Natural killer cell (primary cell): ENCODE measurements around the gene DDAH1. TPM values are rescaled to one million over a fixed set of nuclear protein-coding genes. Genes with fewer than 3 reads are reported as not detected.

Source experiments
- ATAC-seq, 3 donors: fragments of 150-1000 bp in 2 of 3; fragments of 200-7000 bp in 1 of 3; cut with Tn5 transposase; 1 replicate in 1 of 3; 2 replicates in 2 of 3; pipeline ENCODE4 v1.10.0; 2021; ENCODE audit warnings: mild to moderate bottlenecking in 2 of 3, moderate library complexity in 2 of 3
- DNase-seq, 2 donors: peaks; one replicate each; pipeline versions ENCODE4 v3.0.0 to v3.0.0-alpha.2; 2013 to 2021; ENCODE audit warnings: mixed read lengths in 1 of 2
- H3K27ac ChIP-seq: one replicate; pipeline ENCODE4 v1.5.1; 2013; ENCODE audit warnings: mild to moderate bottlenecking, low read length
- H3K27me3 ChIP-seq: one replicate; pipeline ENCODE4 v1.6.1; 2013; ENCODE audit warnings: low read length; ENCODE audit not compliant: control insufficient read depth, insufficient read depth
- H3K36me3 ChIP-seq: one replicate; pipeline ENCODE4 v1.6.1; 2013; ENCODE audit warnings: low read length; ENCODE audit not compliant: control insufficient read depth, insufficient read depth
- H3K4me1 ChIP-seq: one replicate; pipeline ENCODE4 v1.6.1; 2013; ENCODE audit warnings: low read length; ENCODE audit not compliant: control insufficient read depth, insufficient read depth
- H3K4me3 ChIP-seq: one replicate; pipeline ENCODE4 v1.5.1; 2013; ENCODE audit warnings: low read length
- H3K9me3 ChIP-seq: one replicate; pipeline ENCODE4 v1.6.1; 2013; ENCODE audit warnings: low read length; ENCODE audit not compliant: control insufficient read depth, insufficient read depth
- H3K27ac Mint-ChIP-seq, 2 donors: one replicate each; pipeline ENCODE4 v1.8.0; 2022; ENCODE audit warnings: mild to moderate bottlenecking in 2 of 2, mixed read lengths in 2 of 2, moderate library complexity in 1 of 2
- H3K27me3 Mint-ChIP-seq, 2 donors: one replicate each; pipeline ENCODE4 v1.8.0; 2022; ENCODE audit warnings: low read depth in 2 of 2, mixed read lengths in 2 of 2
- H3K36me3 Mint-ChIP-seq: one replicate; pipeline ENCODE4 v1.8.0; 2022; ENCODE audit warnings: mixed read lengths
- H3K4me1 Mint-ChIP-seq, 2 donors: one replicate each; pipeline ENCODE4 v1.8.0; 2022; ENCODE audit warnings: mixed read lengths in 2 of 2
- H3K4me3 Mint-ChIP-seq: one replicate; pipeline ENCODE4 v1.8.0; 2022; ENCODE audit warnings: mild to moderate bottlenecking, moderate library complexity, mixed read lengths
- H3K9me3 Mint-ChIP-seq, 2 donors: one replicate each; pipeline ENCODE4 v1.8.0; 2022; ENCODE audit warnings: mixed read lengths in 2 of 2
- WGBS: methylation state at CpG from one replicate; pipeline ENCODE4 v1.1.7; 2013; ENCODE audit warnings: missing lambda C conversion rate; ENCODE audit not compliant: insufficient coverage; 5-methylcytosine and 5-hydroxymethylcytosine counted together
- intact Hi-C: fragments of 100-400 bp; cut with micrococcal nuclease; formaldehyde crosslinking; loops from one replicate; pipeline ENCODE4 v1.14.2; 2022
- total RNA-seq, 4 donors: library from RNA; stranded (reverse); fragments of 120-200 nt in 1 of 4; gene quantifications; one replicate each; pipeline versions ENCODE4 v1.2.3 to v1.2.4, GENCODE V29; 2013 to 2022
- TF ChIP-seq, protein P1 (sequence below): fragments of 200-600 bp; IDR thresholded peaks from one replicate; pipeline ENCODE4 v1.8.0; 2022; ENCODE audit warnings: antibody characterized with exemption

DDAH1 gene
- total RNA-seq, 3 donors from 2014 or later (not counting 1 experiment from before 2014, with no cell fraction given), result 0.07 to 0.20 TPM; not detected in 1

DNA sequence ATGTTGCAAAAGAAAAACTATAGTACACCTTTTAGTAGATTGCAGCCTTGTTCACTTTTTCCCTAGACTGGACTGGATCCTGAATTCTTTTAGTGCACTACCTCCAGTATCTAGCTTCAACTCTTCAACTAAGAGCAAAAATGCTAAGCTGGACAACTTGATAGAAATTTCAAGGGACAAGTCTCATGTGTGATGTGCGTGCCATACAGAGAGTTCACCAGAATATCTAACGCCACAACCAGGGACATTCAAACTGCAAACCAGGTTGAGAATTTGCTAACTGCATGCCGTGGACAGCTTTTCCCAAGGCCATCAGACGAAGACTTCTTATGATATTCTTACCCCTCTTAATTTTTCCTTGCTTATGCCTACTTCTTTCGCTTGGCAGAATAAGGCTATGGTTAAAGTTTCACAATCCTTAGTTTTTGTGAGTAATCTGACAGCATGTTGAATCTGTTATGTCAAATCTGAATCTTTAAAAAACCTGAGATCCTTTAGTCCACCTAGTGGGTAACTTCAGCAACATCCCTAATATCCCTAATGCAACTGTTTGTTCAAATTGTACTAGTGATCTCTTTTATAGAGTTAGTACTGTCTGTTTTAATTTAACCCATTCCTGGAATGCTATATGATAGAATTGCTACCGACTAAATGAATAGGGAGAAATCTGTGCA lies 66.4 kb downstream of the DDAH1 start:
- intact Hi-C loops, result no loop called here
- Mint-ChIP-seq H3K36me3 (no peaks in the 10 kb centered on the region), H3K4me3 (no peak overlapping the region), H3K4me1 (no peaks in the 10 kb centered on the region), H3K9me3 (no peaks in the 10 kb centered on the region), H3K27ac (no peak overlapping the region), H3K27me3 (no peaks in the 10 kb centered on the region)
- WGBS, result 98% methylated on average over 4 of the region's 6 CpGs
- H3K4me1 ChIP-seq, result no peaks in the 10 kb centered on the region
- ATAC-seq, result no peak
- H3K27me3 ChIP-seq, result no peaks in the 10 kb centered on the region
- no peak for DNase-seq
- H3K4me3 ChIP-seq, result no peak overlapping the region
- H3K9me3 ChIP-seq, result no peaks in the 10 kb centered on the region
- TF ChIP-seq, protein P1, sequence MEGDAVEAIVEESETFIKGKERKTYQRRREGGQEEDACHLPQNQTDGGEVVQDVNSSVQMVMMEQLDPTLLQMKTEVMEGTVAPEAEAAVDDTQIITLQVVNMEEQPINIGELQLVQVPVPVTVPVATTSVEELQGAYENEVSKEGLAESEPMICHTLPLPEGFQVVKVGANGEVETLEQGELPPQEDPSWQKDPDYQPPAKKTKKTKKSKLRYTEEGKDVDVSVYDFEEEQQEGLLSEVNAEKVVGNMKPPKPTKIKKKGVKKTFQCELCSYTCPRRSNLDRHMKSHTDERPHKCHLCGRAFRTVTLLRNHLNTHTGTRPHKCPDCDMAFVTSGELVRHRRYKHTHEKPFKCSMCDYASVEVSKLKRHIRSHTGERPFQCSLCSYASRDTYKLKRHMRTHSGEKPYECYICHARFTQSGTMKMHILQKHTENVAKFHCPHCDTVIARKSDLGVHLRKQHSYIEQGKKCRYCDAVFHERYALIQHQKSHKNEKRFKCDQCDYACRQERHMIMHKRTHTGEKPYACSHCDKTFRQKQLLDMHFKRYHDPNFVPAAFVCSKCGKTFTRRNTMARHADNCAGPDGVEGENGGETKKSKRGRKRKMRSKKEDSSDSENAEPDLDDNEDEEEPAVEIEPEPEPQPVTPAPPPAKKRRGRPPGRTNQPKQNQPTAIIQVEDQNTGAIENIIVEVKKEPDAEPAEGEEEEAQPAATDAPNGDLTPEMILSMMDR, result no peak
- H3K27ac ChIP-seq, result no peak overlapping the region
- no peaks in the 10 kb centered on the region for H3K36me3 ChIP-seq

DNA sequence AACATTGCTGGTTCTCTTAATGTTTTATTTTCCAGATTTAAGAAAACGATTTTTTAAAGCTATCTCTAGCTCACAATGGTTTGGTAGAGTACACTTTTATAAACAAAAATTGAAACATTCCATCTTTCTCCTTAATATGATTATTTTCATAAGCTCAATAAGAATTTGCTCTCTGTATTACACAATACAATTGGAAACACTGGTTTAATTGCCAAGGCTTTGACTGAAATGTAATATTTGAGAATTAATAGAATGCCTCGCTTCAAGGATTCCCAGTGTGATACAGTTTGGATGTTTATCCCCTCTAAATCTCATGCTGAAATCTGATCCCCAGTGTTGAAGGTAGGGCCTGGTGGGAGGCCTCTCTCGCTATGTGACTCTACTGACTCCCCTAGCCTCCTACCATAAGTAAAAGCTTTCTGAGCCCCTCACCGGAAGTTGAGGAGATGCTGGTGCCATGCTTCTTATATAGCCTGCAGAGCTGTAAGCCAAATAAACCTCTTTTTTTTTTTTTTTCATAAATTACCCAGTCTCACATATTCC lies 67.4 kb downstream of the DDAH1 start:
- Histone ChIP-seq H3K9me3 (no peaks in the 10 kb centered on the region), H3K27me3 (no peaks in the 10 kb centered on the region), H3K27ac (no peak overlapping the region), H3K4me3 (no peak overlapping the region), H3K36me3 (no peaks in the 10 kb centered on the region), H3K4me1 (no peaks in the 10 kb centered on the region)
- no peaks in the 10 kb centered on the region for H3K36me3 Mint-ChIP-seq
- 97% methylated on average over 3 of the region's 4 CpGs for WGBS
- ATAC-seq, result no peak
- H3K4me3 Mint-ChIP-seq, result no peak overlapping the region
- DNase-seq, result no peak
- H3K9me3 Mint-ChIP-seq, result no peaks in the 10 kb centered on the region
- no peak overlapping the region for H3K27ac Mint-ChIP-seq
- no peaks in the 10 kb centered on the region for H3K27me3 Mint-ChIP-seq
- intact Hi-C loops, result no loop called here
- TF ChIP-seq, protein P1, result no peak
- H3K4me1 Mint-ChIP-seq, result no peaks in the 10 kb centered on the region

DNA sequence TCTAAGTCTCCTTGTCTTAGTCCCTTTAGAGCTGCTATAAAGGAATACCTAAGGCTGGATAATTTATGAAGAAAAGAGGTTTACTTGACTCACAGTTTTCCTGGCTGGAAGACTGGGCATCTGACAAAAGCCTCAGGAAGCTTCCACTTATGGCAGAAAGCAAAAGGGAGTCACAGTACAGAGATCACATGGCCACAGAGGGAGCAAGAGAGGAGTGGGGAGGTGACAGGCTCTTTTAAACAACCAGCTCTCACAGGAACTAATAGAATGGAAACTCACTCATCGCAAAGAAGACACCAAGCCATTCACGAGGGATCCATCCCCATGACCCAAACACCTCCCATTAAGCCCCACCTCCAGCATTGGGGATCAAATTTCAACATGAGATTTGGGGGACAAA lies 68.8 kb downstream of the DDAH1 start:
- no peaks in the 10 kb centered on the region for H3K36me3 Mint-ChIP-seq
- Histone ChIP-seq H3K36me3 (no peaks in the 10 kb centered on the region), H3K9me3 (no peaks in the 10 kb centered on the region), H3K4me3 (no peak overlapping the region), H3K4me1 (no peaks in the 10 kb centered on the region), H3K27me3 (no peaks in the 10 kb centered on the region), H3K27ac (no peak overlapping the region)
- no peak for ATAC-seq
- H3K4me1 Mint-ChIP-seq, result no peaks in the 10 kb centered on the region
- no peak for DNase-seq
- 93% methylated on average over 2 of the region's 2 CpGs for WGBS
- no peaks in the 10 kb centered on the region for H3K9me3 Mint-ChIP-seq
- TF ChIP-seq, protein P1, result no peak
- H3K27ac Mint-ChIP-seq, result no peak overlapping the region
- intact Hi-C loops, result no loop called here
- H3K27me3 Mint-ChIP-seq, result no peaks in the 10 kb centered on the region
- no peak overlapping the region for H3K4me3 Mint-ChIP-seq

DNA sequence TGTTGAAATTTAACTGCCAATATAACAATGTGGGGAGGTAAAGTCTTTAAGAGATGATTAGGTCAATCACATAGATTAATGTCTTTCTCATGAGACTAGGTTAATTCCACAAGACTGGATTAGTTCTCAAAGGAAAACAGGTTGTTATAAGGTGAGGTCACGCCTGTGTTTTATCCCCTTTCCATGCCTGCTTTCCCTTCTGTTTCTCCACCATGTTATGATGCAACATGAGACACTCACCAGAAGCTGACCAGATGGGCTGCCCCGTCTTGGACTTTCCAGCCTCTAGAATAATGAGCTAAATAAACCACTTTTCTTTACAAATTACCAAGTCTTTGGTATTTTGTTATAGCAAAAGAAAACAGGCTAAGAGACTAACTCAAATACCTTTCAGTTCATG lies 70.8 kb downstream of the DDAH1 start:
- Histone ChIP-seq H3K27ac (no peak overlapping the region), H3K9me3 (no peaks in the 10 kb centered on the region), H3K4me3 (no peak overlapping the region), H3K4me1 (no peaks in the 10 kb centered on the region), H3K36me3 (no peaks in the 10 kb centered on the region), H3K27me3 (no peaks in the 10 kb centered on the region)
- H3K4me3 Mint-ChIP-seq, result no peak overlapping the region
- TF ChIP-seq, protein P1, result no peak
- intact Hi-C loops, result no loop called here
- no peaks in the 10 kb centered on the region for H3K4me1 Mint-ChIP-seq
- DNase-seq, result no peak
- ATAC-seq, result no peak
- H3K9me3 Mint-ChIP-seq, result no peaks in the 10 kb centered on the region
- H3K27me3 Mint-ChIP-seq, result peaks cover 0 to 2% of the 10 kb centered on the region in 2 donors
- WGBS, result 100% methylated on average over 1 of the region's 2 CpGs
- H3K36me3 Mint-ChIP-seq, result no peaks in the 10 kb centered on the region
- no peak overlapping the region for H3K27ac Mint-ChIP-seq
